Lower leg skin (tissue), 3 donors: Measurements from ENCODE around the gene KRT1.

Experiments used
- POLR2A ChIP-seq, 2 donors: fragments of 450-650 bp; IDR thresholded peaks; one replicate each; pipeline ENCODE4 v1.6.1; 2016 to 2017; ENCODE audit warnings: antibody characterized with exemption in 2 of 2, mild to moderate bottlenecking in 1 of 2, moderate library complexity in 1 of 2
- TF ChIP-seq, protein P1 (sequence below), 3 donors: fragments of 450-650 bp; IDR thresholded peaks; one replicate each; pipeline ENCODE4 v1.5.1; 2016; ENCODE audit warnings: antibody characterized with exemption in 3 of 3, mild to moderate bottlenecking in 3 of 3, moderate library complexity in 2 of 3

DNA sequence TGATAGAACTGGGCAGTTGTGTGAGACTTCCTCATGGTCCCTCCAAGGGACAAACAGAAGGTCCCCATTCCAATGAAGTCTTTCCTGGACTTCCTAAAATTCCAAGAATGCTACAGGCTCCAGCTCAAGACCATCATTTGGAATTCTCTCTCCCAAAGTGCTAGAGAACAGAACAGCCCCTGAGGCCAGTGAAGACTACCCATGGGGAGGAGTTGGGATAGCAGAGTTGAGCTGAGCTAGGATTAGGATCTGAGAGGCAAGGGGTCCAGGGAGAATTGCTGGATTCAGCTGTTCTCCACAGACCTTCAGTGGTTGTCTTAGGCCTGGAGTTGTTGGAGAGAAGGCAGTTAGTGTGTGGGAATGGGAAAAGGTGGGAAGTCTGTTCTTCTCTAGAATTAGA is 10.8 kb downstream of the KRT1 start:
- TF ChIP-seq, protein P1, sequence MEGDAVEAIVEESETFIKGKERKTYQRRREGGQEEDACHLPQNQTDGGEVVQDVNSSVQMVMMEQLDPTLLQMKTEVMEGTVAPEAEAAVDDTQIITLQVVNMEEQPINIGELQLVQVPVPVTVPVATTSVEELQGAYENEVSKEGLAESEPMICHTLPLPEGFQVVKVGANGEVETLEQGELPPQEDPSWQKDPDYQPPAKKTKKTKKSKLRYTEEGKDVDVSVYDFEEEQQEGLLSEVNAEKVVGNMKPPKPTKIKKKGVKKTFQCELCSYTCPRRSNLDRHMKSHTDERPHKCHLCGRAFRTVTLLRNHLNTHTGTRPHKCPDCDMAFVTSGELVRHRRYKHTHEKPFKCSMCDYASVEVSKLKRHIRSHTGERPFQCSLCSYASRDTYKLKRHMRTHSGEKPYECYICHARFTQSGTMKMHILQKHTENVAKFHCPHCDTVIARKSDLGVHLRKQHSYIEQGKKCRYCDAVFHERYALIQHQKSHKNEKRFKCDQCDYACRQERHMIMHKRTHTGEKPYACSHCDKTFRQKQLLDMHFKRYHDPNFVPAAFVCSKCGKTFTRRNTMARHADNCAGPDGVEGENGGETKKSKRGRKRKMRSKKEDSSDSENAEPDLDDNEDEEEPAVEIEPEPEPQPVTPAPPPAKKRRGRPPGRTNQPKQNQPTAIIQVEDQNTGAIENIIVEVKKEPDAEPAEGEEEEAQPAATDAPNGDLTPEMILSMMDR (IDR thresholded peaks at IDR 0.05): no peak
- no peak for TF ChIP-seq POLR2A (IDR thresholded peaks at IDR 0.05)
